Activated CD8-positive, alpha-beta memory T cell treated with anti-CD3 and anti-CD28 coated beads for 24 hours (primary cell): ENCODE data around the gene NCOA1.
"Not testable (repeated sequence)": the region's sequence is repeated elsewhere in the genome, so short reads cannot be mapped to it uniquely, and the experiment has no call there.

Experiments used
- DNase-seq: peaks from one replicate; pipeline ENCODE4 v3.0.0-alpha.2; 2020

The NCOA1 gene

DNA sequence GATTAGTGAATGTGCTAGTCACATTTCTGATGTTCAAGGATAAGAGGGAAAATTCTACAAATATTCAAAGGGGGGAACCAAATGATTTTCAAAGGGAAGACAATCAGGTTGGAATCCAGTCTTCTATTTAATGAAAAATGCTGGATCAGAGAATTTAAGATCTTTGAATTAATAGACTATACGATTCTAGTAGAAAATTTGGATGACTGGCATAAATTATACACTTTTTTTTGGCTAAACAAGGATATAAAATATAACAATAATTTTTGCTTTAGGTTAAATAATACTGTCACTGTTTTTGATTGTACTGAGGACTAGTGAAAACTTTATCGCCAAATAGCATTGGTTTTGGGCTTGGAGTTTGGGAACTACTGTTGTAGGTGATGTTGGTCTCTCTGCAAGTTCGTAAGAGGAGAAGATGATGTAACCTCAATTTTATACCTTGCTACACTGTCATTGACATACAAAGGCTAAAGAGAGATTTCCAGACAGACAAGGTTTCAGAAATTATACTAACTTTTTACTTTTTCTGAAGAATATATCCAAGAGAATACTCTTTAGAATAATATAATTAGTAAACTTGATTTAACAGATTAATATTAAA, 51.3 kb downstream of the NCOA1 start:
- no peak for DNase-seq

DNA sequence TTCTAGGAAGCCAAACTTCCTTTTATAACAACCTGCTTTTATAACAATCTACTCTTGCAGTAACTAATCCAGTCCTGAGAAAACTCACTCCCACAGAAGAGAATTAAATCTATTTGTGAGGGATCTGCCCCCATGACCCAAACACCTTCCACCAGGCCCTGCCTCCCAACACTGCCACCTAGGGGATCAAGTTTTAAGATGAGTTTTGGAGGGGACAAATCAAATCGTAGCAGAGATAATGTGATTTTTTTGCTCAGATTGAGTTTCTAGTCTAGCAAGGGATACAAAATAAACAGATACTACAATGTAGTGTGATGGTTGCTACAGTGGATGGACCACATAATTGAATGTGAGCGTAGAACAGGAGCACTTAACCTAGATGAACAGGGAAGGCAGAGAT, 52.2 kb downstream of the NCOA1 start:
- DNase-seq: no peak

DNA sequence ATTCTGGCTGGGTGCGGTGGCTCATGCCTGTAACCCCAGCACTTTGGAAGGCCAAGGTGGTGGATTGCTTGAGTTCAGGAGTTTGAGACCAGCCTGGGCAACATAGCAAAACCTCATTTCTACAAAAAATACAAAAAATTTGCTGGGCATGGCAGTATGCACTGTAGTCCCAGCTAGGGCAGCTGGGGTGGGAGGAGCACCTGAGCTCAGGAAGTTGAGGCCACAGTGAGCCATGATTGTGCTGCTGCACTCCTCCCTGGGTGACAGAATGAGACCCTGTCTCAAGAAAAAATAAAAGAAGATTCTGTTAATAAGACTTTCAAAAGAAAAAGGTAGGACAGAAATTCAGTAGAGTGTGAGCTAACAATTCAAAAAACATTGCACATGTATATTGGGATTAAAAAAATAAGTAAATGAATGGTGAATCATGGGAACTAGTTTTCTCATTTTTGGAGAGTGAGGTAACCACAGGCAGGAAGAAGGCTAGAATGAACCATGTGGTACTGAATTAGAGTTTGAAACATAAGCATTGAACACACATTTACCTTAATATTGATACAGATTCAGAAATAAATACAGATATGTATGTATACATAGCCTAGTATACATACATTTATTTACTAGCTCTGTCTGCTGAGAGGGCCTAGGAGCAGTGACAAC, 53.5 kb downstream of the NCOA1 start:
- no peak for DNase-seq

DNA sequence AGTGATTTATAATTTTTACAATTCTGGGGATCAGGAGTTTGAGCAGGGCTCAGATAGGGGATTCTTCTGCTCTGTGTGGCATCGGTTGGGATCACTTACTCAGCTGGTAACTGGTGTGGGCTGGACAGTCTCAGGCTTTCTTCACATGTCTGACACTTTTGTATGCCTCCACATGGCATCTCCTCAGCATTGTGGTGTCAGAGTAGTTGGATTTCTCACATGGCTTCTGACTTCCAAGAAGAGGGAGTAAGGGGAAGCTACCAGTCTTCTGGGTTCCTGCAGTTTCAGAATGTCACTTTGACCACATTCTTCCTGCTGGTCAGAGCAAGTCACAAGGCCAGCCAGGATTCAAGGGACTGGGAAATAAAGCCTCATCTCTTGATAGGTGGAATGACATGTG, 55.6 kb downstream of the NCOA1 start:
- DNase-seq: no peak

DNA sequence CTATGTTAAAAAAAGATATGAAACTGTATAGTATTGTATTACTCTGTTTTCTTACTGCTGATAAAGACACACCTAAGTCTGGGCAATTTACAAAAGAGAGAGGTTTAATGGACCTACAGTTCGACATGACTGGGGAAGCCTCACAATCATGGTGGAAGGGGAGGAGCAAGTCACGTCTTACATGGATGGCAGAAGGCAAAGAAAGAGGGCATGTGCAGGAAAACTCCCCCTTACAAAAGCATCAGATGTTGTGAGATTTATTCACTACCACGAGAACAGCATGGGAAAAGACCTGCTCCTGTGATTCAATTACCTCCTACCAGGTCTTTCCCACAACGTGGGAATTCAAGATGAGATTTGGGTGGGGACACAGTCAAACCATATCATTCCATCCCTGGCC, 57.0 kb downstream of the NCOA1 start:
- no peak for DNase-seq

DNA sequence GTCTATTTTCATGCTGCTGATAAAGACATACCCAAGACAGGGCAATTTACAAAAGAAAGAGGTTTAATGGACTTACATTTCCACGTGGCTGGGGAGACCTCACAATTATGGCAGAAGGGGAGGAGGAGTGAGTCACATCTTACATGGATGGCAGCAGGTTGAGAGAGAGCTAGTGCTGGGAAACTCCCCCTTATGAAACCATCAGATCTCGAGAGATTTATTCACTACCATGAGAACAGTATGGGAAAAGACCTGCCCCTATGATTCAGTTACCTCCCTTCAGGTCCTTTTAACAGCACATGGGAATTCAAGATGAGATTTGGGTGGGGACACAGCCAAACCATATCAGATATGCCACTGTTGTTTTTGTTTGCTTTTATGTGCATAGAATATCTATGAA, 59.2 kb downstream of the NCOA1 start:
- not testable (repeated sequence) for DNase-seq

DNA sequence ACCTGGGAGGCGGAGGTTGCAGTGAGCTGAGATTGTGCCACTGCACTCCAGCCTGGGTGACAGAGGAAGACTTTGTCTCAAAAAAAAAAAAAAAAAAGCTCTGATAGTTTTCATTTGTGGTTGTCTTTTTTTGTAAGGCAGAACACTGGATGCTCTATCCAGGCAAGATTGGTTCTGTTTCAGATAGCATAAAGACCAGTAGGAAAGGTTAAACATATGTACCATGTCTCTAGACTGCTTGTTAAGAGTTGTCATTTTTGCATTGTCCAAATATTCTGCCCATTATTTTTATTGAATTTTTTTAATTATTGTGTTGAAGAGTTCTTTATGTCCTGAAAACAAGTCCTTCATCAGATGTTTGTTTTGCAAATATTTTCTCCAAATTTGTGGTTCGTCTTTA, 60.0 kb downstream of the NCOA1 start:
- no peak for DNase-seq

DNA sequence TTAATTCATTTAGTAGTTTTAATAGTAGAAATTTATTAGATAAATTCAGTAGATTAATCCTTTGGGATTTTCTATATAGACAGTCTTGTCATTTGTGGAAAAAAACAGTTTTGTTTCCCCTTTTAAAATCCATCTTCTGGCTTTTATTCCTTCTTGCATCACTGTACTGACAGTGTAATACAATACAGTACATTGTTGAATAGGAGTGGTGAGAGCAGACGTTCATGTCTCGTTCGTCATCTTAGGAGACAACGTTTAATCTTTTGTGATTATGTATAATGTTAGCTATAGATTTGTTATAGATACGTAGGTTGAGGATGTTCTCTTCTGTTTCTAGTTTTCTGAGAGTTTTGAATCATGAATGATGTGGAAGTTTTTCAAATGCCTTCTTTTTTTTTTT, 61.8 kb downstream of the NCOA1 start:
- DNase-seq: no peak

DNA sequence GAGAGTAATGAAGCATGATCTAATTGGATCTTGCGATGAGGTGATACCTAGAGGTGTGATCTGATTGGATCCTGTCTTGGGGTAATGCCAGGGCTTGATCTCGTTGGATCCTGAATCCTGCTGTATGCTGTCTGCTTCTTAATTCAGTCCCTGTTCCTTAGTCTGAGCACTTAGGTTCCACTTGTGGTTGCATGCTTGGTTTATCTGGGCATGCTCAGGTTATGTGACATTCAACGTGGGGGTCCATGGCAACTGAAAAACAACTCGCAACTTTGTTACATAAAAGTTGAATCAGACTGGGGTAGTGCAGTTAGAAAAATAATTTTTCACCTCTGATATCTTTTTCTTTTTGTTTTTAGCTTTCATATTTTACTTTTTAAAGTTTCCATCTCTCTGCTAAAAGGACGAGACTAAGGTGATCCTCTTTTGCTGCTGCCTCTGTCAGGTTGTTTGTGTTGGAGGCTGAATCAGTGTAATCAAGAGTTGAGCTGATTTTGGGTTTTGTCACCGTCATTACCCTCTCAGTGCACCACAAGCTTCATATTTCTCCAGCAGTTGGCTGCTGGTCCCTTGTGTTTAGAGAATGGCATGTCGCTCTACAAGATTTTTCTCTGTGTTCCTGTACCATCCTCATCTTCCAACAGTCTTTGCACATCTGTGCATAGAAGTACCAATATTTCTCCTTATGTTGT, 67.9 kb downstream of the NCOA1 start:
- no peak for DNase-seq

DNA sequence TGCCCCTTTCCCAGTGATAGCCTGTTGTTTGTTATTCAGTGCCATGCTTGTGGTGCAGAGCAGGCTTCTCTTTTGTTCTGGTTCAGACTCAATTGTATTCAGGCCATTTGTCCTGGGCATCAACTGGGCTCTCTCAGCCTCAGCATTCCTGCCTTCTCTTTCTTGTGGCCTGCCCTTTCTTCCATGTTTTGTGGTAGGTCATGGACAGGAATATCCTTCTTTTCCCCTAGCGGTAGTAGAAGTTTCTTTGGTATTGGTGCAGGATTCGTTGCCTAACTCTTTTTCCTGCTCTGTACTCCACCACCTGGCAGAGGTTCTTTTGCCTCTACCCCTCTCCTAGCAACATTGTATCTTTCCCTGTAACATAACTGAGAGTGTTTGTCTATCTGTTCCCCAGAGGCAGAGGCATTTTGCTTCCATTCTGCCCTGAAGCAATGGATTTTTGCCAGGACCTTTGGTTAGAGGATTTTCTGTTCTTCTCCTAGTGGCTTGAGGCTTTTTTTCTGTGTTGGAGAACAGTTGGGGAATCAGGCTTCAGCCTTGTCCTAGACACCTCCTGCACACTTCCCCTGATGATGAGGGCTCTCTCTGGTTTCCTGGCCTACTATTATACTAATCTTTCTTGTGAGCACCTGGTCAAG, 68.5 kb downstream of the NCOA1 start:
- no peak for DNase-seq

DNA sequence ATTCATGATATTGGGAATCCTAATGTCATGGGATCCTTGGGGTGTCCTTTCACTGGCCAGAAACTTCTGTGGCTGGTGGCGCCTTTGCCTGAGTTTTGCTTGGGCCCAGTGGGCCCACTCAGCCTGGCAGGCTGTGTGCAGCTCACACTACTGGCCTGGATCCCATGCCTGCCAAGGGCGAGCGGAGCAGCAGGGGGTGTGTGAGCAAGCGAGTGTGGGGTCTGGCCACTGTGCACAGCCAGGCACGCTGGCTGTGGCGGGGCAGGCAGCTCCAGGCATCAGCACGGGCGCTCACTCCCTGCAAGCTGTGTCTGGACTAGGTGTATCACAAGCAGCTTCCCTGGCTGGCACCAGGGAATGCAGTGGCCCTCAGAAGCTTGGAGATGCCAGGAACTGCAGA, 74.5 kb downstream of the NCOA1 start:
- DNase-seq: no peak

DNA sequence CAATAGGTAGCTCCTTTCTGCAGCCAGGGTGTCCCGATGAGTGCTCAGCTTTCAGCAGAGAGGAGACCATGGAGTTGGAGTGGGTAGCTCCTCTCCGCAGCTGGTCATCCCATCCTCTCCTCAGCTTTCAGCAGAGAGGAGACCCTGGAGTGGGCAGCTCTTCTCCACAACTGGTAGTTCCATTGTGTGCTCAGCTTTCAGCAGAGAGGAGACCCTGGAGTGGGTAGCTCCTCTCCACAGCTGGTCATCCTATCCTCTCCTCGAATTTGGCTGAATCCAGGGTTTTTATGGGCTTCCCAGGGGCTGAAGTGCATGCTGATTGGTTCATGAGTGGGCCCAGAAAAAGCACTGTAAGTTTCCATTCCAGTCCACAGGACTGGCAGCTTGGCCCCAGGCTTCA, 75.2 kb downstream of the NCOA1 start:
- no peak for DNase-seq

DNA sequence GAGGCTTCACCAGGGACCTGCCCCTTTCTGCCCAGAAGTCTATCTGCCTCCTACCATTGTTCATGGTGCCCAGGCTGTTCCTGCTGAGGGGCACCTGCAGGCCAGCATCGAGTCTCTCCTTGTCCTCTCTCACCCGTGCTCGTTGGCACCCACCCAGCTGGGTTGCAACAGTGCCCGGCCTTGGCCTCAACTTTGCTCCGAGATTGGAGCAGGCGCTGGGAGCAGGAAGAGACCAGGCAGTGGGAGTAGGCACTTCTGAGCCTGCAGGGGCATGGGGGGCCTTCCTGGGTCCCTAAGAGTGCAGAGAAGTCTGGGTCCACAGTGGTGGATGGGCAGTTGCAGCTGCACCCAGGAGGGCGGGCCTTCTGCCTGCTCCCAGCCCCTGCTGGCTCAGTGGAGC, 75.6 kb downstream of the NCOA1 start:
- no peak for DNase-seq

DNA sequence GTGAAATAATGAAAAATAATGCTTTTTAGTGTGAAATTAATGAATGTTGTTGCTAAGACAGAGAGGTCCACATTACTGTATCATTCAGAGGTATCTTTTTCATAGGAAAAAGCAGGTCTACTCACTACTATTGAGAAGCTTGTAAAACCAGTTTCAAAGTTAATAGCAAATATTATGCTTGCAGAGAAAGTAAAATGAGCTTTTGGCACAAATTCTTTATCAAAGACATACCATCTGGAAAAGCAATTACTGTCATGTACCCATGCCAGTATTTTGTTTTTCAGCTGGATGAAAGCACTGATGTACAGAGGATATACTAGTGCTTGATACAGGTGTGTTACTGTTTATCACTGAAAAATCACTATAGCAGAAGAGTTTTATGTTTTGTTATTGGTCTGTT, 77.5 kb downstream of the NCOA1 start:
- no peak for DNase-seq

DNA sequence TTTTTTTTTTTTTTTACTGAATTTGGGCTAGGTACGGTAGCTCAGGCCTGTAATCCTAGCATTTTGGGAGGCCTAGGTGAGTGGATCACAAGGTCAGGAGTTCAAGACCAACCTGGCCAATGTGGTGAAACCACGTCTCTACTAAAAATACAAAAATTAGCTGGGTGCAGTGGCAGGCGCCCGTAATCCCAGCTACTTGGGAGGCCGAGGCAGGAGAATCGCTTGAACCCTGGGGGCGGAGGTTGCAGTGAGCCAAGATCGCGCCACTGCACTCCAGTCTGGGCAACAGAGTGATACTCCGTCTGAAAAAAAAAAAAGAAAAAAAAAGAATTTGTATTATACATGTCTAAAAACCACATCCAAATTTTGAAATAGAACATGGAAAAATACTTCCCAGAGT, 78.5 kb downstream of the NCOA1 start:
- DNase-seq: not testable (repeated sequence)

DNA sequence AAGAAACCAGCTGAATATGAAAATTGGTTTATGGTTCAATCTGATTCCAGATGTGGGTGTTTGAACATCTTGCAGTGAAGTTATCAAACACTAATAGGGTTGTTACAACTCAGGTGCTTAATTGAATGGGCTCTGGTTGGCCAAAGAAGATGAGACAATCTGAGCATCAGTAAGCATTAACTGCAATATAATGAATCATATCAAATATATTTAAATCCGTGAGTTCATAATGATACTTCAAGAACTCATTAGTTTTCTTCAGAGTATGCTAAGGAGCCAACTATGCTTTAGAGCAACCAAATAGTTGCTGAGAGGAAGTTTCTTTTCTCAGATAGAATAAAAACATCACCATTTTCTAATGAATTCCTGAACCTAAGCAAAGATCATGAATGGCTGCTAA, 79.2 kb downstream of the NCOA1 start:
- no peak for DNase-seq

DNA sequence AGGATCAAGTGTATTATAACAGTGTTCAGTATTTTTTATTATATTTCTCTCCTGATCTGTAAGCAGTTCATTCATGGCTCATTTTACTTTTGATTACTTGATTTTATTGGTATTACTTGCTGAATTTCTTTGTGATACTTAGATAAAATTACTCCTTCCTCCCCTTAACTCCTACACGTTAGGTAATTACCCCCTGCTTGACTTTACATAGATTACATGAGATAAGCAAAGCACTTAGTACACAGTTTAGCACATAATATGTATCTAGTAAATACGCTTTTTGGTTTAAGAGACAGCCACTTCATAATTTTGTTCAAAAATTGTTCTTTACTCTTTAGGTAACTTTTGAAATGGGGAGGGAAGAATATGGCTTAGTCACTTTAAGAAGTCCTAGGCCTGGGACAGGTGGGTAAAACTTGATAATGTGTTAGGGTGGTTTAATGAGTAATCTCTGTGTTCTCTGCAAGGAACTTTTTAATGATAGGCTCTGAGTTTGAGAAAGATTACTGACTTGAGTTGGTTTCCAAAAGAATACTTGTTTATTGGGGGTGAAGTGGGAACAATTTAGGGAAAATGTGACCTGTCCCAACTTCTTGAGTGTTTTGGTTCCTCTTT, 80.9 kb downstream of the NCOA1 start:
- DNase-seq: no peak

DNA sequence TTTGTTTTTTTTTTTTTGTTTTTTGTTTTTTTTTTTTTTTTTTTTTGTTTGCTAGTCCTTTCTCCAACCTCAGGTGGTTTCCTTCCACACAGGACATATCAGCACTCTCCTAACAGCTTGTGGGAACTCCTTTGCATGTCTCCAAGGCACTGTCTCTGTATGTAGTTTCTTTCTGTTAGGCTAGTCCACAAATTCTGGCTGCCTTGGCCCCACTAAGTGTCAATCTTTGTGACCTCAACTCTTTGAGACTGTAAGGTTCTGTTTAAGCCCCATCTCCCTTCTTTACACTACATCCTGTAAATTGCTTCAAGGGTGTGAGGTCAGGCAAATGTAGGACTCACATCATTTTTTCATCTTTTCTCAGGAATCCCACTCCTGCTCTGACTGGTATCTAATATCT, 85.1 kb downstream of the NCOA1 start:
- DNase-seq: no peak

DNA sequence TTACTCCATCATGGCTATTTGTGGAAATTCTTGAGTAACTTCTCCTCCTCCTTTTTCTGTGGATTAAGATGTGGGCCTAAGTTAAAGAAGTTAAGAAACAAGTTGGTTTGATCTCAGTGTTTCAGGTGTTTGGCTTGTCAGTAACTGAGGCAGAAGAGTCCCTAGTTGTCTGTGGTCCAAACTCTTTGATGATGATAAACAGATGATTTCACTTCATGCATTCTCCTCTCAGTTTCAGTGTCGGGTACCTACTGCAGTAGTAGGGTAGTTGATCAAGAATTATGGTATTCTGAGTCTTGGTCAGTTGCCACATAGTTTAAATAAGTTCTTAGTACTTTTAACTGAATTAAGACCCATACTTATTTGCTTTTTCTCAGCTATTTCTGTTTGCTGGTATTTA, 85.6 kb downstream of the NCOA1 start:
- DNase-seq: no peak

DNA sequence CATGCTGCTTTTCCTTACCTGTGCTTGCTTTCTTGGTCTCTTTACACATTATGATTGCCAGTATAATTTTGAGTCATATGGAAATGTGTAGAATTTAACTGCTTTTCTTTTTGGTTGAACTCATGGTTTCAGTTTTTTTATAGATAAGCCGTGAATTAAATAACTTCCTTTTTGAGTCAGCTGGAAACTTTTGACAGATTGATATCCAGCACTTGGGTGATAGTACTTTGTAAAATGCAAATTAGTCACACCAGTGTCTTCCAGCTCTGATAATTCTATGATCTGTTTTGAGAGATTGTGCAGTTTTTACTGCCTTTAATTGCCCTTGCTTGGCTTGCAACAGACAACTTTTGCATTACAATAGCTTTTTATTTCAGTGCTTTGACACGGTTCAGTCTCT, 86.4 kb downstream of the NCOA1 start:
- no peak for DNase-seq

DNA sequence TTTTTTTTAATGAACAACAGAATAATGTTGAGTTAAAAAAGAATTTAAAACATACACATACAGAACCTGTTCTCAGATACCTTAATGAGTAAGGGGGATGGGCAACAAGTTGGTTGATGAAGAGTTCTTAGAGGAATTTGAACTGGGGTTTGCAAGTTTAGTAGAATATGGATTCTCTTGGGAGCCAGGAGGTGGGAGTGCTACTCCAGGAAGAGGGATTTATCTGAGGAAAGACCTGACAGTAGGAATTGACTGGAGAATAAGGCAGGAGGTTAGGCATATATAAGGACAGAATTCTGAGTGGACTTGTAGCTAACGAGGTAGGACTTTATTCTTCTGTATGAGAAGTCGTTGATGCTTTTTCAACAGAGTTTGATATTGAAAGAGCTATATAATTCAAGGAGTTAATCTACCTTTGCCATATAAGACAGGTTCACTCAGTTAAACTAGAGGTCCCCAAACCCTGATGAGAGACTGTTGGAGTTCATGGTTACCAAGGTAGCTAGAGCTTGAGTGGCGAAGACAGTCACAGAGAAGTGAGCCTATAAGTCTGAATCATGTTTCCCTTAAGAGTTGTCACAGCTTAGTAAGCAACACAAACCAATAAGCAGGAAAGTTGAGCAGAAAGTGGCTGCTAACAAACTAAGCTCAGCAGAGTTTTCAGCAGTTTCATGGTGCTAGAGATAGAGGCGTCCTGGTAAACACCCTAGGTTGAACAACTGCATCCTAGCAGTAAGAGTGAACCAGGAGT, 88.2 kb downstream of the NCOA1 start:
- no peak for DNase-seq

DNA sequence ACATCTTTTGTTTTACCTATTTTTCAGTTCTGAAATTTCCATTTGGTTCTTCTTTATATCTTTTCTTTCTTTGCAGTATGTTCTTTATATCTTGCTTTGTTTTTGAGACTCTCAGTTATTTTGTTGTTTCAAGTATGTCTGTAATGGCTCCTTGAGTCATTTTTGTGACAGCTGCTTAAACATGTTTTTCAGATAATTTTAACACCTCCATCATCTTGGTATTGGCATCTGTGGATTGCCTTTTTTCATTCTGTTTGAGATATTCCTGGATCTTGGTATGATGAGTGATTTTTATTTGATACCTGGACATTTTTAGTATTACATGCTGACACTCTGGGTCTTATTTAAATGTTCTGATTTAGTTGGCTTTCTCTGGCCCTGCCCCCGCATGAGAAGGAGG, 89.5 kb downstream of the NCOA1 start:
- DNase-seq: no peak

DNA sequence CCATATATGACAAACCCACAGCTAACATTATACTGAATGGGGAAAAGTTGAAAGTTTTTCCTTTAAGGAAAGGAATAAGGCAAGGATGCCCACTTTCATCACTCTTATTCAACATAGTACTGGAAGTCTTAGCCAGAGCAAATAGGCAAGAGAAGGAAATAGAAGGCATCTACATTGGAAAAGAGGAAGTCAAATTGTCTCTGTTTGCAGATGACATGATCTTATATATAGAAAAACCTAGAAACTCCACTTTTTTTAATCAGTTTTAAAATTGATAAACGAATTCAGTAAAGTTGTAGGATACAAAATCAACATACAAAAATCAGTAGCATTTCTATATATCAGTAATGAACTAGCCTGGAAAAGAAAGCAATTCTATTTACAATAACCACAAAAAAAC, 90.9 kb downstream of the NCOA1 start:
- not testable (repeated sequence) for DNase-seq
